GM12878 (cell line): Measurements from ENCODE around the gene LRRC15. TPM values are rescaled to one million over a fixed set of nuclear protein-coding genes. Genes with fewer than 3 reads are reported as not detected.

Experiments used
- ATAC-seq: fragments of 200-7000 bp; cut with Tn5 transposase; 3 replicates; pipeline ENCODE4 v1.9.1; 2020; ENCODE audit warnings: mild to moderate bottlenecking, moderate library complexity
- BruUV-seq: library from RNA; stranded (reverse); fragments of 400-500 nt; replicated peaks from 2 replicates; lab custom pipeline; 2021; lab: Mats Ljungman, UMichigan
- CTCF ChIA-PET: fragments of 300-600 bp; sonication (Branson Sonifier 250); formaldehyde crosslinking; extraction: SDS; loops from one replicate; lab custom pipeline; 2021; ENCODE audit warnings: inconsistent platforms; lab: Yijun Ruan, JAX
- POLR2A ChIA-PET: fragments of 350-600 bp; formaldehyde crosslinking; extraction: SDS; loops from one replicate; lab custom pipeline; 2021; ENCODE audit warnings: inconsistent platforms; lab: Charles Lee
- RAD21 ChIA-PET: fragments of 300-600 bp; sonication (Branson Sonifier 250); formaldehyde crosslinking; loops from one replicate; lab custom pipeline; 2023; ENCODE audit warnings: antibody characterized with exemption; ENCODE audit not compliant: unreplicated experiment; lab: Charles Lee
- SMC1A ChIA-PET: fragments of 300-600 bp; sonication (Branson Sonifier 250); formaldehyde crosslinking; loops from one replicate; lab custom pipeline; 2023; ENCODE audit not compliant: unreplicated experiment, uncharacterized antibody; lab: Charles Lee
- DNase-seq: peaks from one replicate; pipeline ENCODE4 v3.0.0-alpha.2; 2011; ENCODE audit warnings: low read depth, low spot score
- FAIRE-seq: peaks from 3 replicates; lab custom pipeline; 2011; peaks lifted over from hg19 to GRCh38; lab: Jason Lieb, UNC
- H2AFZ ChIP-seq: 2 replicates; pipeline ENCODE4 v1.6.0; 2011; ENCODE audit warnings: low read depth, low read length, control low read depth; ENCODE audit not compliant: control insufficient read depth
- H3K27ac ChIP-seq: 2 replicates; pipeline ENCODE4 v1.5.1; 2011; ENCODE audit warnings: control low read depth; ENCODE audit not compliant: control insufficient read depth, insufficient read depth
- H3K27me3 ChIP-seq, 2 experiments: replicated peaks in 1 of 2; 2 replicates each; pipeline versions ENCODE4 v1.6.0 to v1.6.1; 2011; ENCODE audit warnings: low read length in 1 of 2; ENCODE audit not compliant: control insufficient read depth in 2 of 2, insufficient read depth in 2 of 2
- H3K36me3 ChIP-seq, 2 experiments: 2 replicates each; pipeline ENCODE4 v1.5.1; 2011; ENCODE audit warnings: low read length in 1 of 2; ENCODE audit not compliant: control insufficient read depth in 2 of 2, insufficient read depth in 2 of 2
- H3K4me1 ChIP-seq: 2 replicates; pipeline ENCODE4 v1.6.1; 2011; ENCODE audit warnings: mild to moderate bottlenecking, low read length, moderate library complexity, mixed read lengths; ENCODE audit not compliant: control insufficient read depth, insufficient read depth
- H3K4me2 ChIP-seq: 2 replicates; pipeline ENCODE4 v1.6.0; 2011; ENCODE audit warnings: control low read depth; ENCODE audit not compliant: control insufficient read depth, insufficient read depth
- H3K4me3 ChIP-seq: fragments of 200-600 bp; sonication (generic); 2 replicates; pipeline ENCODE4 v1.5.1; 2016
- H3K79me2 ChIP-seq: 2 replicates; pipeline ENCODE4 v1.6.0; 2011; ENCODE audit warnings: low read length; ENCODE audit not compliant: control insufficient read depth, insufficient read depth
- H3K9ac ChIP-seq: 2 replicates; pipeline ENCODE4 v1.8.0; 2011; ENCODE audit warnings: low read length, control low read depth, mixed read lengths; ENCODE audit not compliant: control insufficient read depth, insufficient read depth
- H3K9me3 ChIP-seq: replicated peaks from 3 replicates; pipeline ENCODE4 v1.5.1; 2011; ENCODE audit warnings: mild to moderate bottlenecking, low read length; ENCODE audit not compliant: control insufficient read depth, insufficient read depth
- H4K20me1 ChIP-seq: 2 replicates; pipeline ENCODE4 v1.6.0; 2011; ENCODE audit not compliant: control insufficient read depth, insufficient read depth
- BCLAF1 ChIP-seq: fragments of 450-650 bp; IDR thresholded peaks from 2 replicates; pipeline ENCODE4 v1.6.1; 2017; ENCODE audit warnings: antibody characterized with exemption, mild to moderate bottlenecking, moderate library complexity
- BHLHE40 ChIP-seq, 2 experiments: fragments of 450-650 bp in 1 of 2; IDR thresholded peaks; 2 replicates each; pipeline ENCODE4 v1.6.1; 2011 to 2017; ENCODE audit warnings: low read depth in 2 of 2, borderline replicate concordance in 1 of 2, improper control_type of control experiment in 1 of 2, low read length in 1 of 2, mild to moderate bottlenecking in 1 of 2
- NBN ChIP-seq: fragments of 450-650 bp; IDR thresholded peaks from 2 replicates; pipeline ENCODE4 v1.6.1; 2016
- PML ChIP-seq: IDR thresholded peaks from 2 replicates; pipeline ENCODE4 v1.6.1; 2012; ENCODE audit warnings: low read length, inconsistent platforms
- POLR2AphosphoS2 ChIP-seq: IDR thresholded peaks from 2 replicates; pipeline ENCODE4 v1.6.1; 2011; ENCODE audit warnings: low read depth, mild to moderate bottlenecking, low read length, improper control_type of control experiment, moderate library complexity
- WGBS: methylation state at CpG from one replicate; pipeline ENCODE4 v1.1.6; 2016; ENCODE audit warnings: low lambda C conversion rate; ENCODE audit not compliant: insufficient replicate concordance, insufficient coverage; ENCODE audit errors: missing lambda C conversion rate; 5-methylcytosine and 5-hydroxymethylcytosine counted together
- in situ Hi-C: fragments of 300-500 bp; cut with MboI; formaldehyde crosslinking; loops from 9 replicates; pipeline ENCODE4 v1.14.3; 2018; ENCODE audit warnings: mixed read lengths
- intact Hi-C: fragments of 100-400 bp; cut with micrococcal nuclease; formaldehyde crosslinking; loops from one replicate; pipeline ENCODE4 v1.14.2; 2022; ENCODE audit not compliant: unreplicated experiment
- polyA plus RNA-seq, 11 experiments: library from polyadenylated mRNA; depleted of rRNA in 4 of 11; unstranded in 6 of 11; stranded (reverse) in 5 of 11; fragments of >200 nt; fragmentation: Nextera tagmentation in 4 of 11; fragmentation: Illumina TruSeq in 1 of 11; extraction: Ambion mirVana in 4 of 11; extraction: Trizol in 1 of 11; gene quantifications; 1 replicate in 1 of 11; 2 replicates in 10 of 11; pipeline versions ENCODE4 v1.2.1 to v1.2.3, GENCODE V29; 2011 to 2016; ENCODE audit warnings: inconsistent platforms in 2 of 11, missing spikeins in 2 of 11, low read depth in 1 of 11
- total RNA-seq, 4 experiments: library from RNA; depleted of rRNA in 3 of 4; stranded (reverse); fragments of >200 nt in 3 of 4; fragmentation: Illumina TruSeq in 1 of 4; extraction: Trizol in 1 of 4; gene quantifications; 2 replicates each; pipeline versions ENCODE4 v1.2.1 to v1.2.3, GENCODE V29; 2013 to 2021

Gene LRRC15
- total and polyA plus RNA-seq, 10 of the 15 experiments (the other 5 are each of a cell fraction or from before 2014, with no cell fraction given), result not detected

- Histone ChIP-seq H3K79me2 (no peaks in the 10 kb centered on the region), H3K36me3 (peaks cover 0 to 6% of the 10 kb centered on the region in 2 experiments; a peak in 1 of 4 replicates), H3K27ac (no peak overlapping the region), H2AFZ (no peak overlapping the region), H3K27me3 (peaks cover 5 to 10% of the 10 kb centered on the region in 2 experiments; a peak in 3 of 4 replicates), H3K9me3 (no peaks in the 10 kb centered on the region), H4K20me1 (no peaks in the 10 kb centered on the region; the same call in 1 of the 2 replicates), H3K4me2 (no peak overlapping the region), H3K9ac (no peak overlapping the region)
- in situ Hi-C loops, result no loop called here
- intact Hi-C loops, result no loop called here
- BruUV-seq, result no TSS peak
- DNase-seq (no peak), ATAC-seq (no peak)
- ChIA-PET POLR2A (no interaction called here), CTCF (interaction anchor here (1.3 to 3.3 kb wide), 3 partner anchors 9 to 68 kb away, joined by 3 to 20 read pairs (median 7); no protein-coding TSS in a partner anchor), RAD21 (no interaction called here)
- 0 out of 2 replicates have a peak, but pooled peaks have one; percentile 26 for TF ChIP-seq POLR2AphosphoS2
- 0 out of 2 replicates have a peak, but pooled peaks have one; percentile 52 for TF ChIP-seq PML
- TF ChIP-seq BCLAF1, result no peak
- no peak for TF ChIP-seq BHLHE40 (IDR thresholded peaks at IDR 0.05; ENCODE audit: borderline replicate concordance in 1 of 2, low read depth in 2 of 2, low read length in 1 of 2)
- no peak for TF ChIP-seq NBN
- TF ChIP-seq, all 136 proteins: peak for 2
- Histone ChIP-seq H3K4me1 (peaks cover 7% of the 10 kb centered on the region), H3K4me3 (no peak overlapping the region)
- WGBS, result 99% methylated on average over 8 of the region's 8 CpGs
- SMC1A ChIA-PET, result interaction anchor here (1.0 kb wide), 2 partner anchors 46 to 57 kb away, joined by 3 read pairs; no protein-coding TSS in a partner anchor
- FAIRE-seq, result no peak
Observed at GRCh38 chr3:194401868-194402329, 32.4 kb upstream of the LRRC15 start.
